ENCODE measurements around the gene CTH.

DNA sequence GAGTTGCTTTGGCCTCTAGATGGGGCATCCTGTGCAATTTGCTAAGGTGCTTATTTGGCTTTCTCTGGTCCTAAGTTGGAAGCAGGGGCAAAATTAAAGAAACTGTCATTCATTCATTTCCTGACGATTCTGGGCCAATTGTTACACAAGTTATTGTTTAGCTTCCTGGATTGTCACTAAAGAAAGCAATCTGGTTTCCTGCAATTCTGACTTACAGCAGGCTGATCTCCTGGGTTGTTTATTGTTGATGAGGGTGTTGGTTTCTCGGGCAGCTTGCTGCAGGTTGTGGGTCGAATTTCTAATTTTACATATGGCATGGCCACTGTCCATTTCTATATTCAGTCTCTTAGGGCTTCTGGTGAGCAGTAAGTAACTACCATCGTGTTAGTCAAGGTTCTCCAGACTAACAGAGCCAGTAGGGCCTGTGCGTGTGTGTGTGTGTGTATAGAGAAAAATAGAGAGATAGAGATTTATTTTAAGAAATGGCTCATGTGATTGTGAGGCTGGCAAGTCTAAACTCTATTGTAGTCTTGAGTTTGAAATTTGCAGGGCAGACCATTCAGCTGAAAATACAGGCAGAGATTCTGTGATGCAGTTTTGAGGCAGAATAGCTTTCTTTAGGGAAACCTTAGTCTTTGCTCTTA, 30.4 kb downstream of the CTH start:
- TF ChIP-seq, protein P1, sequence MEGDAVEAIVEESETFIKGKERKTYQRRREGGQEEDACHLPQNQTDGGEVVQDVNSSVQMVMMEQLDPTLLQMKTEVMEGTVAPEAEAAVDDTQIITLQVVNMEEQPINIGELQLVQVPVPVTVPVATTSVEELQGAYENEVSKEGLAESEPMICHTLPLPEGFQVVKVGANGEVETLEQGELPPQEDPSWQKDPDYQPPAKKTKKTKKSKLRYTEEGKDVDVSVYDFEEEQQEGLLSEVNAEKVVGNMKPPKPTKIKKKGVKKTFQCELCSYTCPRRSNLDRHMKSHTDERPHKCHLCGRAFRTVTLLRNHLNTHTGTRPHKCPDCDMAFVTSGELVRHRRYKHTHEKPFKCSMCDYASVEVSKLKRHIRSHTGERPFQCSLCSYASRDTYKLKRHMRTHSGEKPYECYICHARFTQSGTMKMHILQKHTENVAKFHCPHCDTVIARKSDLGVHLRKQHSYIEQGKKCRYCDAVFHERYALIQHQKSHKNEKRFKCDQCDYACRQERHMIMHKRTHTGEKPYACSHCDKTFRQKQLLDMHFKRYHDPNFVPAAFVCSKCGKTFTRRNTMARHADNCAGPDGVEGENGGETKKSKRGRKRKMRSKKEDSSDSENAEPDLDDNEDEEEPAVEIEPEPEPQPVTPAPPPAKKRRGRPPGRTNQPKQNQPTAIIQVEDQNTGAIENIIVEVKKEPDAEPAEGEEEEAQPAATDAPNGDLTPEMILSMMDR (IDR thresholded peaks at IDR 0.05): no peak
- TF ChIP-seq ZFX (IDR thresholded peaks at IDR 0.05; ENCODE audit: borderline replicate concordance): no peak
